ENCODE results near the gene CASP8. TPM values are rescaled to one million over a fixed set of nuclear protein-coding genes. Genes with fewer than 3 reads are reported as not detected.
"Not testable (repeated sequence)": the region's sequence is repeated elsewhere in the genome, so short reads cannot be mapped to it uniquely, and the experiment has no call there.

CASP8 gene
- total RNA-seq, 1 experiment from 2014 or later = 14.4 TPM

DNA sequence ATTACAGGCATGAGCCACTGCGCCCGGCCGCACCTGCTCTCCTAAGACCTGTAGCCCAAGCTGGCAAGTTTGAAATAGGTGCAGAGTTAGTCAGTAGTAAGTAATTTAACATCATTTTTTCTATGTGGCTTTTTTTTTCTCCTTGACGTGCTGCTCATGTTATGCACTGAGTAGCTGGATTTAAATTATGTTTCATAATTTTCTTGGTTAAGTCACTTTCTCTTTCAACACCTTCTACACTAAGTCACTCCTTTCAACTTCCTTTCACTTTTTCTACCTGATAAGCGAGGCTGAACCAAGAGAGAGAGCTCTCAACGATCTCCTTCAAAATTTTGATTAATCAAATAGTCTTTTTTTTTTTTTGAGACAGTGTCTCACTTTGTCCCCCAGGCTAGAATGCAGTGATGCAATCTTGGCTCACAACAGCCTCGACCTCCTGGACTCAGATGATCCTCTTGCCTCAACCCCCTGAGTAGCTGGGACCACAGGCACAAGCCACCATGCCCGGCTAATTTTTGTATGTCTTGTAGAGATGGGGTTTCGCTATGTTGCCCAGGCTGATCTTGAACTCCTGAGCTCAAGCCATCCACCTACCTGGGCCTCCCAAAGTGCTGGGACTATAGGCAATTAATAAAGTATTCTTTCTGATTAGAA is 13.1 kb downstream of the CASP8 start:
- no peak for DNase-seq
- Histone ChIP-seq H3K27ac (no peak overlapping the region), H3K4me3 (no peak overlapping the region), H3K4me1 (no peaks in the 10 kb centered on the region), H3K27me3 (no peaks in the 10 kb centered on the region), H3K9me3 (replicated peaks) (no peaks in the 10 kb centered on the region), H3K36me3 (no peaks in the 10 kb centered on the region)

- Histone ChIP-seq H3K4me1 (no peaks in the 10 kb centered on the region), H3K9me3 (replicated peaks) (no peaks in the 10 kb centered on the region), H3K36me3 (0 out of 2 replicates have a peak, but pooled peaks cover 3% of the 10 kb centered on the region), H3K4me3 (no peak overlapping the region), H3K27me3 (no peaks in the 10 kb centered on the region), H3K27ac (no peak overlapping the region)
- no peak for DNase-seq
Observed at GRCh38 chr2:201275069-201275468, 14.7 kb downstream of the CASP8 start.

DNA sequence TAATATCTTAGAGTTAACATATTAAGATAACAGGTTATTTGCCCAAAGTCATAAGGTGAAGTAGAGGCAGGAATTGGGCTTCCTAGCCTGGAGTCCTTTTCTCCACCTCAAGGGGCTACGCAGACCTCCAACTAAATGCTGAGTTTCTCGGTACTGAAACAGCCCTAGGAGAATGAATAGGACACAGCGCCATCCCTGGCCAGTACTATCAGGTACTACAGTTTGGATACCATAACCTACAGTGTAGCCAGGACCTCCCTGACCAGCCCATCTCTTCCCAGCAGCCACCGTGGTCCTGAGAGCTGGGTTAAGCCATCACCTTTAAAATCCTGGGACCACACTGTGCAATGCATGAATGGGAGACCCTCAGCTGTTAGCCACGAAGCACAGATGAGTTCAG is 15.7 kb downstream of the CASP8 start:
- H3K27ac ChIP-seq = no peak overlapping the region
- no peaks in the 10 kb centered on the region for H3K9me3 ChIP-seq (replicated peaks)
- no peaks in the 10 kb centered on the region for H3K27me3 ChIP-seq
- no peak for DNase-seq
- H3K36me3 ChIP-seq = 0 out of 2 replicates have a peak, but pooled peaks cover 3% of the 10 kb centered on the region
- H3K4me1 ChIP-seq = no peaks in the 10 kb centered on the region
- no peak overlapping the region for H3K4me3 ChIP-seq

GRCh38 chr2:201276511-201276910 is 16.2 kb downstream of the CASP8 start:
- H3K9me3 ChIP-seq (replicated peaks) = no peaks in the 10 kb centered on the region
- no peak overlapping the region for H3K27ac ChIP-seq
- no peak for DNase-seq
- no peaks in the 10 kb centered on the region for H3K4me1 ChIP-seq
- no peak overlapping the region for H3K4me3 ChIP-seq
- H3K36me3 ChIP-seq = 0 out of 2 replicates have a peak, but pooled peaks cover 3% of the 10 kb centered on the region
- no peaks in the 10 kb centered on the region for H3K27me3 ChIP-seq

DNA sequence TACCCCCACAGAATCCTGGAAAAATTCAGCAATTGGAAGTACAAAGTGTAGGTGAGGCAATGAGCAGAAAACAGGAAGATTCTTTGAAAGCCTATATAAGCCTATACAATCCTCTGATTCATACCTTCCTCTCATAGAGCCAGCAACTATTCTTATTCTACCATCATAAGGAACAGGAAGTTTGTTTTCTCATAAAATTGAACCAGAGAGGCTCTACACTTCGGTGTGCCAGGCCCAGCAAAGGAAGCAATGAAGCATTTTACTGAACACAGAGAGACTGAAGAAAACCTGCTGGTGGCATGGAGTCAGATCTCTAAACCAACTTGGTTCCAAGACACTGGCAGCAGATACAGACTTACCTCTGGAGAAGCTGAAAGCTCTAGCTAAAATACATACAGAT is 18.7 kb downstream of the CASP8 start:
- no peak for DNase-seq
- Histone ChIP-seq H3K27me3 (no peaks in the 10 kb centered on the region), H3K27ac (no peak overlapping the region), H3K36me3 (0 out of 2 replicates have a peak, but pooled peaks cover 3% of the 10 kb centered on the region), H3K4me3 (no peak overlapping the region), H3K9me3 (replicated peaks) (no peaks in the 10 kb centered on the region), H3K4me1 (no peaks in the 10 kb centered on the region)

DNA sequence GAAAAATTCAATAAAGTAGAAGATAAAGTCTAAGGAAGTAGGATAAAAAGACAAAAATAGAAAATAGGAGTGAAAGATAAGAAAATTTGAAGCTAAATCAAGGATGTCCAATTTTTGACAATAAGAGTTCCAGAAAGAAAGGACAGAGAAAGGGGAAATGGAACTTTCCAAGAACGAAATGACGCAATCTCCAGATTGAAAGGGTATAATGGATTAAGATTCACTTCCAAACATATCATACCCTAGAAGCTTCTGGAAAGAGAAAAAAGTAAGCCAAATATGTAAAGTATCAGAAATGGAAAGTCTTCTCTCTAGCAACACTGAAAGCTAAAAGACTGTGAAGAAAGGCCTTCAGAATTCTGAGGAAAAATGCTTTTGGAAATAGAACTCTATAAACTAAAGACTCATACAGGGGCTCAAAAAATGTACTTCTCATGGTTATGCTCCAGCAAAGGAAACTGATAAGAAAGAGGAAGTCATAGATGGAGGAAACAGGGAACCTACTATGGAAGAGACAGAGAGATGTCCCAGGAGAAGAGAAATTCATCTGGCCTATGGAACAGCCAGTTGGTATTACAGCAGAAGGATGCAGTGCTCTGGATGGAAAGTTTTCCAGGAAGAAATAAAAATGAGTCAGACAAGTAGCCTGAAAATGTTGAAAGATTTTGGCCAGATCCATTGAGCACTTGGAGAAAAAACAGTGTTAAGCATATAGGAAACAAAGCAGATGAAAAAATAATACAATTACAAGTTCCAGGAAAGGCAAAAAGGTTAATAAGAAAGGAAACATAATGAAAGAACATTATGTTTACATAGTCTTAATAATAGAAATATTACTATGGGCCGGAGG is 20.1 kb downstream of the CASP8 start:
- H3K4me3 ChIP-seq = no peak overlapping the region
- no peak for DNase-seq

DNA sequence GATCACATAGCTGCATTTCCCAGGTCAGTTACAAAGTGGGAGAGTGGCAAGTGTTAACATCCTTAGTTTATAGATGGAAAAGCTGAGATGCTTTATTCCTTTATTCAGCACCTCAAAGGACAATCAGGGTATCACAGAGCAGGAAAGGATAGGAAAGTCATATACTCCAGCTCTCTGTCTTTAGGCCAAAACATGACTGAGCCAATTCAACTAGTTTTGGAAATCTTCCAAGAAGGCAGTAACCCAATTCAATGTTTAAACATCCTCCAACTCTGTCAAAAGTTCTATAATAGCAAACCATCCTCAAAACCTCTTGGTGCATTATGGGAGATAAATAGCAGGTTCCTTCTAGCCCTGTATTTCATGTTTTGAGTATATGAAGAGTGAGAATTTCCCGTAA is 25.2 kb downstream of the CASP8 start:
- peaks cover 5% of the 10 kb centered on the region for H3K36me3 ChIP-seq
- H3K9me3 ChIP-seq (replicated peaks) = no peaks in the 10 kb centered on the region
- H3K27ac ChIP-seq = no peak overlapping the region
- no peaks in the 10 kb centered on the region for H3K27me3 ChIP-seq
- no peaks in the 10 kb centered on the region for H3K4me1 ChIP-seq
- no peak for DNase-seq
- no peak overlapping the region for H3K4me3 ChIP-seq

More for the DNA sequence above, 20.1 kb downstream of the CASP8 start:
- no peaks in the 10 kb centered on the region for H3K27me3 ChIP-seq
- H3K9me3 ChIP-seq (replicated peaks) = no peaks in the 10 kb centered on the region
- no peaks in the 10 kb centered on the region for H3K4me1 ChIP-seq
- no peak overlapping the region for H3K27ac ChIP-seq
- peaks cover 7% of the 10 kb centered on the region for H3K36me3 ChIP-seq

DNA sequence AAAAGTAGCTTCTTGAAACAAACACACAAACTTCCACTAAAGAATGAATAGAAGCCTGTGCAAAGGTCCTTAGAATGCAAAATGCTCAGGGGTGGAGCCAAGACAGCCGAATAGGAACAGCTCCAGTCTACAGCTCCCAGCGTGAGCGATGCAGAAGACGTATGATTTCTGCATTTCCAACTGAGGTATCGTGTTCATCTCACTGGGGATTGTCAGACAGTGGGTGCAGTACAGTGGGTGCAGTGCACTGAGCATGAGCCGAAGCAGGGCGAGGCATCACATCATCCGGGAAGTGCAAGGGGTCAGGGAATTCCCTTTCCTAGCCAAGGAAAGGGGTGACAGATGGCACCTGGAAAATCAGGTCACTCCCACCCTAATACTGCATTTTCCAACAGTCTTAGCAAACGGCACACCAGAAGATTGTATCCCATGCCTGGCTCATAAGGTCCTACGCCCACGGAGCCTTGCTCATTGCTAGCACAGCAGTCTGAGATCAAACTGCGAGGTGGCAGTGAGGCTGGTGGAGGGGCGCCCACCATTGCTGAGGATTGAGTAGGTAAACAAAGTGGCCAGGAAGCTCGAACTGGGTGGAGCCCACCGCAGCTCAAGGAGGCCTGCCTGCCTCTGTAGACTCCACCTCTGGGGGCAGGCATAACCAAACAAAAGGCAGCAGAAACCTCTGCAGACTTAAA is 30.3 kb downstream of the CASP8 start:
- H3K27me3 ChIP-seq; H3K4me1 ChIP-seq; H3K9me3 ChIP-seq (replicated peaks); H3K4me3 ChIP-seq; H3K27ac ChIP-seq; H3K36me3 ChIP-seq; DNase-seq: not testable (repeated sequence)

DNA sequence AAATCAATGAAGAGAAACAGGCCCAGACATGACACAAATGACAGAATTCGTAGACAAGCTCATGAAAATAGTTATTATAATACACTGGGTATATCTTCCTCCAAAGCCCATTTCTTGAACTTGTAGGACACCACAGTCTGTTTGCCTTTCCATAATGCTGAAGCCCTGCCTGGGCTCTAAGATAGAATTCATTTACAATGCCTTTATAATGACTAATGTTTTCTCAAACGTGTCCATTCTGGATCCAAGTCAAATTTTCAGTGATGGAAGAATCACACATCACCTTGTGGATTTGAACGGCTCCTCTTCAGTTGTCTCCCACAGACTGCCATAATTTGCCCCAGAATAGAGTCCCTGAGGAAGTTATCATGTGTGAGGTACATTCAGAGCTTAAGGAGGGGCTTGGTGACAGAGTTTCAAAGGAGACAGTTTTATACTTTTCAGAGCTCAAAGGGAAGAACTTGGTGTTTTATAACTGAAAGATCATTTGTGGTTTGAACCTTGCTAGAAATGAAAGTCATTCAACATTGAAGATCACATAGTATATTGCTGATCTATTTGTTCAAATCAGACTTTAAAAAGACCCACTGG is 38.2 kb downstream of the CASP8 start:
- Histone ChIP-seq H3K27ac (no peak overlapping the region), H3K9me3 (replicated peaks) (no peaks in the 10 kb centered on the region), H3K4me1 (no peaks in the 10 kb centered on the region), H3K27me3 (no peaks in the 10 kb centered on the region), H3K36me3 (no peaks in the 10 kb centered on the region), H3K4me3 (no peak overlapping the region)
- DNase-seq = no peak

- not testable (repeated sequence) for DNase-seq; H3K4me1 ChIP-seq; H3K27ac ChIP-seq; H3K9me3 ChIP-seq (replicated peaks); H3K36me3 ChIP-seq; H3K4me3 ChIP-seq; H3K27me3 ChIP-seq
Observed at GRCh38 chr2:201299929-201300328, 39.6 kb downstream of the CASP8 start.

GRCh38 chr2:201307876-201308275 is 47.5 kb downstream of the CASP8 start:
- Histone ChIP-seq H3K36me3 (no peaks in the 10 kb centered on the region), H3K4me3 (no peak overlapping the region), H3K4me1 (no peaks in the 10 kb centered on the region), H3K9me3 (replicated peaks) (no peaks in the 10 kb centered on the region), H3K27ac (no peak overlapping the region), H3K27me3 (no peaks in the 10 kb centered on the region)
- DNase-seq = no peak

DNA sequence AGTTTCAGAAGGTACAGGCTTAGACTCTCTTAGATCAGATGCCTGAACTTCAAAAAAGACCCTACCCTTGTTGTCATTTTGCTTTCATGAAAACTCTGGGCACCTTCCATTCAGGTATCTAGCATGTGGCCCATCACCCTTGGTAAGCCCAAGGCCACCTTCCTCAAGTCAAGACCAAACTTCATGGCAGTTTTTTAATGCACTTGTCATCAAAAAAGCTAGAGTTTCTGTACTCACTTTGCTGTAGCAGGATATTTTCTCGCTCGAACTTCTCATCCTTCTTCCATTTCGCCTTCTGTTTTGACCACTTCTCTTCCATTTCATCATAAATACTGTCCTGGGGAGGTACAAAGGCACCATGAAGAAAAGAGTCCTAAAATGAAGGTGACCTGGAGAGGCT is 48.6 kb downstream of the CASP8 start:
- H3K27ac ChIP-seq = no peak overlapping the region
- no peaks in the 10 kb centered on the region for H3K27me3 ChIP-seq
- H3K36me3 ChIP-seq = no peaks in the 10 kb centered on the region
- no peaks in the 10 kb centered on the region; the same call in 1 of the 2 replicates for H3K9me3 ChIP-seq (replicated peaks)
- H3K4me1 ChIP-seq = no peaks in the 10 kb centered on the region
- DNase-seq = no peak
- H3K4me3 ChIP-seq = no peak overlapping the region

GRCh38 chr2:201313362-201313761 is 53.0 kb downstream of the CASP8 start:
- H3K27ac ChIP-seq = no peak overlapping the region

GRCh38 chr2:201319511-201319910 is 59.2 kb downstream of the CASP8 start:
- no peak for DNase-seq
- H3K36me3 ChIP-seq = no peaks in the 10 kb centered on the region
- no peak overlapping the region for H3K27ac ChIP-seq
- no peaks in the 10 kb centered on the region for H3K27me3 ChIP-seq
- peaks cover 5% of the 10 kb centered on the region; the same call in 1 of the 2 replicates for H3K9me3 ChIP-seq (replicated peaks)
- H3K4me1 ChIP-seq = peaks cover 3% of the 10 kb centered on the region; the same call in 1 of the 2 replicates
- no peak overlapping the region for H3K4me3 ChIP-seq

More at GRCh38 chr2:201313362-201313761, 53.0 kb downstream of the CASP8 start:
- Histone ChIP-seq H3K27me3 (no peaks in the 10 kb centered on the region), H3K36me3 (no peaks in the 10 kb centered on the region), H3K9me3 (replicated peaks) (no peaks in the 10 kb centered on the region; the same call in 1 of the 2 replicates), H3K4me1 (no peaks in the 10 kb centered on the region), H3K4me3 (no peak overlapping the region)
- DNase-seq = peak in 1 of 2 experiments; percentile 2

All from SJCRH30 (cell line).